PC-3 (cell line): ENCODE data around the gene NET1. TPM values are rescaled to one million over a fixed set of nuclear protein-coding genes. Genes with fewer than 3 reads are reported as not detected.
A peak's percentile ranks its signal among the peaks of the same experiment; 100 is the strongest.

ENCODE experiments used
- ATAC-seq: fragments of 200-7000 bp; cut with Tn5 transposase; 2 replicates; pipeline ENCODE4 v1.9.1; 2020; ENCODE audit warnings: mild to moderate bottlenecking, moderate library complexity
- BruUV-seq: library from RNA; stranded (reverse); fragments of 400-500 nt; replicated peaks from 2 replicates; lab custom pipeline; 2021; lab: Mats Ljungman, UMichigan
- CTCF ChIA-PET: fragments of 300-600 bp; sonication (Branson Sonifier 250); formaldehyde crosslinking; loops from one replicate; lab custom pipeline; 2022; ENCODE audit warnings: antibody characterized with exemption; lab: Charles Lee
- POLR2A ChIA-PET: fragments of 300-600 bp; sonication (Branson Sonifier 250); formaldehyde crosslinking; loops from one replicate; lab custom pipeline; 2022; ENCODE audit warnings: antibody characterized with exemption; ENCODE audit not compliant: unreplicated experiment; lab: Charles Lee
- DNase-seq: peaks from one replicate; pipeline ENCODE4 v3.0.0-alpha.2; 2015
- H2AFZ ChIP-seq: fragments of 300-600 bp; sonication (generic); 2 replicates; pipeline ENCODE4 v1.6.0; 2016; ENCODE audit warnings: antibody characterized with exemption, low read length
- H3F3A ChIP-seq: fragments of 300-600 bp; sonication (generic); one replicate; pipeline ENCODE4 v1.6.0; 2017; ENCODE audit warnings: antibody characterized with exemption, low read length, control low read depth, mild to moderate bottlenecking; ENCODE audit not compliant: unreplicated experiment
- H3K27ac ChIP-seq: fragments of 300-600 bp; sonication (generic); 2 replicates; pipeline ENCODE4 v1.5.1; 2016; ENCODE audit warnings: mild to moderate bottlenecking, low read length
- H3K27me3 ChIP-seq: fragments of 300-600 bp; sonication (generic); 2 replicates; pipeline ENCODE4 v1.6.1; 2016; ENCODE audit warnings: low read length, mixed read lengths
- H3K36me3 ChIP-seq: fragments of 300-600 bp; sonication (generic); 2 replicates; pipeline ENCODE4 v1.6.1; 2016; ENCODE audit warnings: low read depth, mixed run types, low read length, mixed read lengths
- H3K4me1 ChIP-seq: fragments of 300-600 bp; sonication (generic); 2 replicates; pipeline ENCODE4 v1.5.1; 2016; ENCODE audit warnings: low read length; ENCODE audit not compliant: insufficient read depth
- H3K4me2 ChIP-seq: fragments of 300-600 bp; sonication (generic); 2 replicates; pipeline ENCODE4 v1.6.0; 2016; ENCODE audit warnings: low read length
- H3K4me3 ChIP-seq: fragments of 300-600 bp; sonication (generic); 2 replicates; pipeline ENCODE4 v1.5.1; 2016; ENCODE audit warnings: mild to moderate bottlenecking, low read length, mixed read lengths
- H3K79me2 ChIP-seq: fragments of 300-600 bp; sonication (generic); 2 replicates; pipeline ENCODE4 v1.6.1; 2017; ENCODE audit warnings: low read length, mixed read lengths
- H3K9ac ChIP-seq: fragments of 300-600 bp; sonication (generic); 2 replicates; pipeline ENCODE4 v1.6.0; 2016; ENCODE audit warnings: mild to moderate bottlenecking, low read length
- H3K9me2 ChIP-seq: fragments of 300-600 bp; sonication (generic); replicated peaks from 2 replicates; pipeline ENCODE4 v1.6.1; 2016; ENCODE audit warnings: mixed run types, low read length, mixed read lengths
- H3K9me3 ChIP-seq: fragments of 300-600 bp; sonication (generic); 2 replicates; pipeline ENCODE4 v1.6.1; 2016; ENCODE audit warnings: low read length, mixed read lengths
- H4K20me1 ChIP-seq: fragments of 300-600 bp; sonication (generic); 2 replicates; pipeline ENCODE4 v1.6.1; 2016; ENCODE audit warnings: low read length, mixed read lengths
- CTCF ChIP-seq: fragments of 300-600 bp; sonication (generic); conservative IDR thresholded peaks from 2 replicates; pipeline ENCODE4 v1.5.1; 2017; ENCODE audit warnings: antibody characterized with exemption, low read depth, mild to moderate bottlenecking, low read length
- EZH2 ChIP-seq: fragments of 300-600 bp; sonication (generic); IDR thresholded peaks from one replicate; pipeline ENCODE4 v1.6.1; 2017; ENCODE audit warnings: antibody characterized with exemption, mild to moderate bottlenecking, low read length; ENCODE audit not compliant: unreplicated experiment
- EZH2phosphoT487 ChIP-seq: fragments of 300-600 bp; sonication (generic); IDR thresholded peaks from 2 replicates; pipeline ENCODE4 v1.6.1; 2018; ENCODE audit warnings: mild to moderate bottlenecking, antibody characterized with exemption, low read length, borderline replicate concordance
- intact Hi-C: fragments of 100-400 bp; cut with micrococcal nuclease; formaldehyde crosslinking; loops from 2 replicates; pipeline ENCODE4 v1.9.0; 2023
- total RNA-seq: library from RNA; depleted of rRNA; stranded (reverse); fragments of >200 nt; gene quantifications from 2 replicates; pipeline ENCODE4 v1.2.3, GENCODE V29; 2014

Gene NET1
- total RNA-seq, 1 experiment from 2014 or later: 88.2 TPM

- intact Hi-C loops: no loop called here
- H3K36me3 ChIP-seq: peaks cover 73% of the 10 kb centered on the region
- H3K9me3 ChIP-seq: no peaks in the 10 kb centered on the region
- no peak overlapping the region for H3K4me3 ChIP-seq
- no peaks in the 10 kb centered on the region for H3K9me2 ChIP-seq
- H3F3A ChIP-seq: peaks cover 5% of the 10 kb centered on the region
- H3K27me3 ChIP-seq: no peaks in the 10 kb centered on the region
- POLR2A ChIA-PET: interaction anchor here (0.8 kb wide), 1 partner anchor 10 kb away, joined by 3 read pairs; no protein-coding TSS in a partner anchor
- BruUV-seq: no TSS peak
- H3K27ac ChIP-seq: no peak overlapping the region
- no peaks in the 10 kb centered on the region for H3K4me1 ChIP-seq
- peaks cover 9% of the 10 kb centered on the region; the same call in 1 of the 2 replicates for H4K20me1 ChIP-seq
- H2AFZ ChIP-seq: no peak overlapping the region
- CTCF ChIA-PET: interaction anchor here (0.6 kb wide), 1 partner anchor 129 kb away, joined by 3 read pairs; no protein-coding TSS in a partner anchor
- TF ChIP-seq CTCF (no peak), EZH2 (no peak), EZH2phosphoT487 (no peak)
- DNase-seq (no peak), ATAC-seq (no peak)
- no peak overlapping the region for H3K4me2 ChIP-seq
- no peak overlapping the region for H3K9ac ChIP-seq
- peaks cover 37% of the 10 kb centered on the region for H3K79me2 ChIP-seq
Observed at GRCh38 chr10:5456563-5456962, 44.2 kb downstream of the NET1 start.

- Histone ChIP-seq H3F3A (peaks cover 5% of the 10 kb centered on the region), H3K27ac (no peak overlapping the region), H2AFZ (no peak overlapping the region), H3K9me2 (no peaks in the 10 kb centered on the region), H3K4me3 (no peak overlapping the region), H3K9me3 (no peaks in the 10 kb centered on the region), H3K4me2 (no peak overlapping the region), H3K79me2 (peaks cover 25% of the 10 kb centered on the region), H3K27me3 (no peaks in the 10 kb centered on the region), H3K36me3 (peaks cover 61% of the 10 kb centered on the region), H3K9ac (no peak overlapping the region), H3K4me1 (no peaks in the 10 kb centered on the region), H4K20me1 (0 out of 2 replicates have a peak, but pooled peaks cover 5% of the 10 kb centered on the region)
- no peak for DNase-seq
- BruUV-seq: TSS peak; percentile 3
- ChIA-PET CTCF (no interaction called here), POLR2A (no interaction called here)
- ATAC-seq: no peak
- TF ChIP-seq EZH2phosphoT487 (no peak), CTCF (no peak)
- intact Hi-C loops: no loop called here
Observed at GRCh38 chr10:5457741-5458140, 45.4 kb downstream of the NET1 start.

- intact Hi-C loops: no loop called here
- POLR2A ChIA-PET: no interaction called here
- Histone ChIP-seq H3K79me2 (peaks cover 19% of the 10 kb centered on the region; the same call in 1 of the 2 replicates), H4K20me1 (0 out of 2 replicates have a peak, but pooled peaks cover 5% of the 10 kb centered on the region), H3K27me3 (no peaks in the 10 kb centered on the region), H3F3A (peaks cover 5% of the 10 kb centered on the region), H3K4me1 (no peaks in the 10 kb centered on the region), H3K4me2 (no peak overlapping the region), H3K36me3 (peaks cover 54% of the 10 kb centered on the region), H3K9me2 (no peaks in the 10 kb centered on the region), H3K27ac (no peak overlapping the region), H3K4me3 (no peak overlapping the region), H2AFZ (no peak overlapping the region), H3K9me3 (no peaks in the 10 kb centered on the region), H3K9ac (no peak overlapping the region)
- no TSS peak for BruUV-seq
- CTCF ChIA-PET: no interaction called here
- DNase-seq: no peak
- ATAC-seq: no peak
- no peak for TF ChIP-seq CTCF
- no peak for TF ChIP-seq EZH2
- no peak for TF ChIP-seq EZH2phosphoT487
Observed at GRCh38 chr10:5458425-5458824, 46.1 kb downstream of the NET1 start.
